Measurements from ENCODE around the gene SDK1.
A peak's percentile ranks its signal among the peaks of the same experiment; 100 is the strongest.

DNA sequence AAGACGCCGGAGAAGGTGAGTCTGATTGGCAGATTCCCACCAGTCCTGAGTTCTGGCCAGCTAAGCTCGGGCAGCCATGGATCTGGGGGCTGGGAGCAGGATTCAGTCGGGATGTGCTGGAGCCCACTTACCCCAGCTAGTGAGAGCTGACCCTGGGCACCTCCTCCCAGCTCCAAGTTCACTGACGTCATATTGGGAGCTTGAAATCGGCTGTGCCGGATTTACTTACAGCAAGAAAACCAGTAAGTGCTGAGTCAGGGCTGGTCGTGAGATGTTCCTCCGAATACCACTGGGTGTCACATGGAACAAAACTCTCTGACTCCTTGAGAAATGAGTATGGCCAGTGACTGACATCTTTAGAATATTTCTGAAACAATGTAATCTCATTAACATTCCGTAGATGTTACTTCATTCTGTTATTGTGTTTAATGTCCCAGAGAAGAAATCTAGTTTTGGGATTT is 621.2 kb downstream of the SDK1 start:
- TF ChIP-seq, protein P1, sequence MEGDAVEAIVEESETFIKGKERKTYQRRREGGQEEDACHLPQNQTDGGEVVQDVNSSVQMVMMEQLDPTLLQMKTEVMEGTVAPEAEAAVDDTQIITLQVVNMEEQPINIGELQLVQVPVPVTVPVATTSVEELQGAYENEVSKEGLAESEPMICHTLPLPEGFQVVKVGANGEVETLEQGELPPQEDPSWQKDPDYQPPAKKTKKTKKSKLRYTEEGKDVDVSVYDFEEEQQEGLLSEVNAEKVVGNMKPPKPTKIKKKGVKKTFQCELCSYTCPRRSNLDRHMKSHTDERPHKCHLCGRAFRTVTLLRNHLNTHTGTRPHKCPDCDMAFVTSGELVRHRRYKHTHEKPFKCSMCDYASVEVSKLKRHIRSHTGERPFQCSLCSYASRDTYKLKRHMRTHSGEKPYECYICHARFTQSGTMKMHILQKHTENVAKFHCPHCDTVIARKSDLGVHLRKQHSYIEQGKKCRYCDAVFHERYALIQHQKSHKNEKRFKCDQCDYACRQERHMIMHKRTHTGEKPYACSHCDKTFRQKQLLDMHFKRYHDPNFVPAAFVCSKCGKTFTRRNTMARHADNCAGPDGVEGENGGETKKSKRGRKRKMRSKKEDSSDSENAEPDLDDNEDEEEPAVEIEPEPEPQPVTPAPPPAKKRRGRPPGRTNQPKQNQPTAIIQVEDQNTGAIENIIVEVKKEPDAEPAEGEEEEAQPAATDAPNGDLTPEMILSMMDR (conservative IDR thresholded peaks at IDR 0.05; ENCODE audit: low read length): 0 out of 2 replicates have a peak, but pooled peaks have one; percentile 18
- no peak for TF ChIP-seq EZH2phosphoT487 (IDR thresholded peaks at IDR 0.05; ENCODE audit: borderline replicate concordance, low read depth, low read length)

Measured in OCI-LY7 (cell line).